OCI-LY7 (cell line): Measurements from ENCODE around the gene RBM46.

Experiments
- CTCF ChIP-seq: fragments of 200-600 bp; sonication (generic); conservative IDR thresholded peaks from 2 replicates; pipeline ENCODE4 v1.5.1; 2014; ENCODE audit warnings: mild to moderate bottlenecking, antibody characterized with exemption, low read length, moderate library complexity, mixed read lengths
- EZH2phosphoT487 ChIP-seq: fragments of 200-600 bp; sonication (generic); IDR thresholded peaks from 2 replicates; pipeline ENCODE4 v1.6.1; 2018; ENCODE audit warnings: low read depth, borderline replicate concordance, mild to moderate bottlenecking, mixed run types, antibody characterized with exemption, low read length, moderate library complexity, mixed read lengths

GRCh38 chr4:154822775-154823174 lies 41.7 kb downstream of the RBM46 start:
- TF ChIP-seq CTCF (no peak), EZH2phosphoT487 (no peak)
